Colonic mucosa (tissue), 4 donors: ENCODE measurements around the gene CACNA2D2. TPM values are rescaled to one million over a fixed set of nuclear protein-coding genes. Genes with fewer than 3 reads are reported as not detected.

Experiments
- DNase-seq: peaks from one replicate; pipeline ENCODE4 v3.0.0-alpha.2; 2020
- H3K27ac ChIP-seq: fragments of 200-600 bp; one replicate; pipeline ENCODE4 v1.8.0; 2021
- H3K27me3 ChIP-seq: fragments of 200-600 bp; one replicate; pipeline ENCODE4 v1.8.0; 2021
- H3K36me3 ChIP-seq: fragments of 200-600 bp; one replicate; pipeline ENCODE4 v1.8.0; 2021
- H3K4me1 ChIP-seq: fragments of 200-600 bp; one replicate; pipeline ENCODE4 v1.8.0; 2021; ENCODE audit warnings: mild to moderate bottlenecking
- H3K4me3 ChIP-seq: fragments of 200-600 bp; one replicate; pipeline ENCODE4 v1.8.0; 2021
- H3K9ac ChIP-seq, 2 donors: one replicate each; pipeline ENCODE4 v1.7.0; 2013; ENCODE audit warnings: control low read depth in 2 of 2, low read depth in 2 of 2, low read length in 2 of 2
- H3K9me3 ChIP-seq: fragments of 200-600 bp; one replicate; pipeline ENCODE4 v1.8.0; 2021
- CTCF ChIP-seq: fragments of 200-600 bp; IDR thresholded peaks from one replicate; pipeline ENCODE4 v1.8.0; 2022; ENCODE audit warnings: antibody characterized with exemption, mild to moderate bottlenecking
- intact Hi-C: fragments of 100-400 bp; cut with DNase I; formaldehyde crosslinking; loops from one replicate; pipeline ENCODE4 v1.14.1; 2022
- total RNA-seq, 2 donors: library from RNA; stranded (reverse); fragmentation: NEBNext Ultra II Directional in 1 of 2; extraction: Animal tissue kit (Norgen Biotek cat#: 25700) in 1 of 2; gene quantifications; one replicate each; pipeline ENCODE4 v1.2.1, GENCODE V29; 2021
- donor health status: healthy.
- donor health status: DM: no; HTN: no; CAD: no.
- donor health status: DM: no; HTN: no; CAD: no.

The CACNA2D2 gene
- total RNA-seq, 2 donors from 2014 or later = 2.4 to 3.3 TPM

DNA sequence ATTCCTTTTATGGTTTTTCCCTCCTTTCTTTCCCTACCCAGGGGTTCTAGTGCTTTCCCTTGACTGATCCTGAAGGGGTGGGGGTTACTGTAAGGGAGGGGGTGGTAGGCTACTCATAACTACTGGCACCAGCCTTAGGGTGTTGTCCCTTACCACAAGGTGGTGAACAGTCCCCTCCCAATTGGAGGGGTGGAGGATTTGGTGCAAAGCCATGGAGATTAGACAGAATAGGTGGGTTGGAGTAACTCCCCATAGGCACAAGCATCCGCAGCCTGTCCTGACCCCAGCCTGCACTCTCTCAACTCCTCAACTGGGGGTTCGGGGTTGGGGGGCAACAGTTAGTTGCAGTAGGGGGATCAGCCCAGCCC lies 178.3 kb downstream of the CACNA2D2 start:
- no peak overlapping the region for H3K27ac ChIP-seq
- intact Hi-C loops = loop anchor here (10.0 kb wide), 1 partner anchor 50 kb away; the partner anchor contains the start of gene LSMEM2
- no peak overlapping the region for H3K4me3 ChIP-seq
- H3K27me3 ChIP-seq = no peaks in the 10 kb centered on the region
- no peak for DNase-seq
- H3K9ac ChIP-seq = no peak overlapping the region
- peaks cover 5% of the 10 kb centered on the region for H3K36me3 ChIP-seq
- peaks cover 23% of the 10 kb centered on the region for H3K4me1 ChIP-seq
- no peaks in the 10 kb centered on the region for H3K9me3 ChIP-seq
- TF ChIP-seq CTCF = no peak

GRCh38 chr3:50324351-50325112 lies 178.9 kb downstream of the CACNA2D2 start:
- H3K27me3 ChIP-seq = no peaks in the 10 kb centered on the region
- intact Hi-C loops = loop anchor here (10.0 kb wide), 1 partner anchor 50 kb away; the partner anchor contains the start of gene LSMEM2
- no peak overlapping the region for H3K27ac ChIP-seq
- no peak overlapping the region for H3K4me3 ChIP-seq
- H3K9me3 ChIP-seq = no peaks in the 10 kb centered on the region
- H3K4me1 ChIP-seq = peaks cover 23% of the 10 kb centered on the region
- H3K36me3 ChIP-seq = no peaks in the 10 kb centered on the region
- peak; percentile 81 for TF ChIP-seq CTCF
- DNase-seq = no peak
- H3K9ac ChIP-seq = peak overlapping the region in 1 of 2 donors; percentile 44

DNA sequence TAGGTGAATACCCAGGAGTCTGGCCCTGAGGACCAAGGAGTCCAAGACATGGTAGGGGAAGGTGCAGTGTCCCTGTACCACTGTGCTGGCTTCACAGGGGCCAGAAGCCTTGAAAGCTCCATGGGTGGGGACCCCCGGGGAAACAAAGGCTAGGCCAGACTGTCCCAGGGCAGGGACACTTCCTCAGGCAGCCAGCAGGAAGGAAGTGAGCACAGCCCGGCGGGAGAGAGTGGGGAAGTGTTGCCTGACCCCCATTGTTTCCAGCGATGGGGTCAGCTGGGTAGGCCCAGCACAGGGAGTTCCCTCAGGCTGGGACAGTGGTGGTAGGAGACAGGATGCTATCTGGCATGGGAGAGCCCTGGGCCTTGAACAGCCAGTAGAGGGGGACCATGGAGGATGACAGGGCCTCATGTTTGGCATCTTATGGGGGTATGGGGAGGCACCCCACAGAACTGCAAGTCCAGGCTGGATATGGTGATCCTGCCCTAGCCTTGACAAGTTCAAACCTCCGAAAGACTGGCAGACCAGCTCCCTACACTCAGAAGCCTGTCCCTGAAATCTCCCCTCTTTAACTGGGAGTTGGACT lies 179.7 kb downstream of the CACNA2D2 start:
- H3K27ac ChIP-seq = no peak overlapping the region
- no peaks in the 10 kb centered on the region for H3K27me3 ChIP-seq
- intact Hi-C loops = loop anchor here (10.0 kb wide), 1 partner anchor 49 kb away; the partner anchor contains the start of gene LSMEM2
- no peak overlapping the region for H3K4me3 ChIP-seq
- H3K9ac ChIP-seq = peak overlapping the region in 1 of 2 donors; percentile 44
- no peak for DNase-seq
- H3K9me3 ChIP-seq = no peaks in the 10 kb centered on the region
- H3K36me3 ChIP-seq = no peaks in the 10 kb centered on the region
- peaks cover 27% of the 10 kb centered on the region for H3K4me1 ChIP-seq
- TF ChIP-seq CTCF = no peak

DNA sequence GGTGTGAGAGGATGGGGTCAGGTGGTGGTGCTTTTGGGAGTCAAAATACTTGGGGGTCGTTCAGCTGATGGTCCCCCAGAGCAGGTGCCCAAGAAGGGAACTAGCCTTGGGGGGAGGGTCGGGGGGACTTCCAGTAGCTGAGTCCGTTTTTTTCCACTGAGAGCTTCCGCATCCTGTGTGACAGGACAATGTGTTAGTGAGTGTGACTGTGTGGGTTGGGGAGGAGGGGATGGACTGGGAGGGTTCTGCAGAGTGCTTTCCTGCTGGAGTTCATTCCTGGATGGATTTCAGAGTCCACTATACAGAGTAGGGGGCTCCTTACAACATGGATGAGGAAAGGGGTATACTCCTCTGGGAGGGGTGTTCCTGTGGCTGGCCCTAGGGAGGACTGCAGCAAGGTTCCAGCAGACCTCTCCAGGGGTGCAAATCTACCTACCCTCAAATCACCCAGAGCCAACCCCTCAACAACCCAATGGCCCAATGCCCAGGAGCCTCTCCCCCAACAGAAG lies 180.3 kb downstream of the CACNA2D2 start:
- Histone ChIP-seq H3K4me3 (no peak overlapping the region), H3K36me3 (no peaks in the 10 kb centered on the region), H3K9ac (peak overlapping the region in 1 of 2 donors; percentile 91), H3K27me3 (no peaks in the 10 kb centered on the region), H3K9me3 (no peaks in the 10 kb centered on the region), H3K27ac (peak overlapping the region; percentile 81), H3K4me1 (peaks cover 28% of the 10 kb centered on the region)
- intact Hi-C loops = loop anchor here (10.0 kb wide), 1 partner anchor 48 kb away; the partner anchor contains the start of gene LSMEM2
- no peak for DNase-seq
- no peak for TF ChIP-seq CTCF

DNA sequence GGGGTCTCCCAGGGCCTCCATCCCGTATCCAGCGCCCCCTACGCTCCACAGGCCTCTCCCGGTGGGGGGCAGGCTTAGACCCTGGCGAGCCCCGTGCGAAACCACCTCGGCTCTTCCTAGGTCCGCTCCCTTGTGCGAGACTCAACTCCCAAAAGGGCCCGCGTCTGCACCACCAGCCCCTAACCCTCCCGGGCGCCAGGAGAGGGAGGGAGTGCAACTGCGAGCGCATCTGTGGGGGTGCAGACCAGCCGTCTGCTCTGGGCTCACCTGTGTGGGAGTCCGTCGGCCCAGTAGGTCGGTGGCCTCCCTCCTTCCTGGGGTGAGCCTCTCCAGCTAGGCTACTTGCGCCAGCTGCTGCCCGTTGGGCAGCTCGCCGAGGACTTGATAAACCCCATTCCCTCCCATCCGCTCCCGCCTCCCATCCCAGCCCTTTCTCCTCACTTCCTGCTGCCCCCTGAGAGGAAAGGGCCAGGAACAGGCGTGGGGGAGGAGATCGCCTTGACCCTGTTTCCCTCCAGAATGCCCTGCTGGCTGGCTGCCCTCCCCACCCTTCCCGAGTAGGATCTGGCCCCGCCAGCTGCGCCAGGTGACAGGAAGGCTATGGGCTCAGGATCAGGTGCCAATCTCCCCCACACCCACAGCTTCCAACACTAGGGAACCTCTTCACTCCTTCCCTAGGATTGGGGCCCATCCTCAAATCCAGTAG lies 180.9 kb downstream of the CACNA2D2 start, which contains the start of gene HYAL2:
TSS of gene HYAL2 (minus strand) at position 360 of the 706 bp plus-strand sequence. CDS start 2,256 bp downstream, outside the sequence.
- Histone ChIP-seq H3K4me3 (peak within 1 kb of the TSS; percentile 66), H3K9ac (peak within 1 kb of the TSS; percentile 72 to 91), H3K27me3 (no peaks in the 10 kb centered on the region), H3K27ac (peak within 1 kb of the TSS; percentile 81), H3K36me3 (no peaks in the 10 kb centered on the region), H3K9me3 (no peaks in the 10 kb centered on the region), H3K4me1 (peaks cover 34% of the 10 kb centered on the region)
- DNase-seq = peak; percentile 50
- intact Hi-C loops = loop anchor here (10.0 kb wide), 1 partner anchor 48 kb away; the partner anchor contains the start of gene LSMEM2
- no peak for TF ChIP-seq CTCF
